H1 (cell line): ENCODE measurements around the gene SEMA7A. TPM values are rescaled to one million over a fixed set of nuclear protein-coding genes. Genes with fewer than 3 reads are reported as not detected.

ENCODE experiments used
- microRNA-seq, 2 experiments: library from miRNA; unstranded; fragments of <30 nt; microRNA quantifications; one replicate each; pipeline versions ENCODE4 to v1.2.0, GENCODE V29; 2016 to 2020; ENCODE audit warnings: borderline microRNAs expressed in 2 of 2, borderline number of aligned reads in 2 of 2, borderline replicate concordance in 1 of 2
- polyA plus RNA-seq, 7 experiments: library from polyadenylated mRNA; depleted of rRNA in 3 of 7; stranded (reverse) in 5 of 7; unstranded in 2 of 7; fragments of >200 nt in 5 of 7; fragments of 200-250 nt in 2 of 7; gene quantifications; 1 replicate in 5 of 7; 2 replicates in 1 of 7; 4 replicates in 1 of 7; pipeline versions ENCODE4 v1.2.1 to v1.2.3, GENCODE V29; 2011 to 2013; ENCODE audit warnings: missing spikeins in 2 of 7, mixed read lengths in 2 of 7
- small RNA-seq: library from polyadenylated mRNA; stranded (forward); fragments of <200 nt; extraction: miRNeasy Mini kit (QIAGEN cat#:217004); gene quantifications from one replicate; pipeline ENCODE3, GENCODE V24; 2013; ENCODE audit not compliant: insufficient read depth
- total RNA-seq: library from RNA; stranded (reverse); fragmentation: NEBNext Ultra II Directional; extraction: Animal tissue kit (Norgen Biotek cat#: 25700); gene quantifications from 2 replicates; pipeline ENCODE4 v1.2.1, GENCODE V29; 2021

SEMA7A gene
- total and polyA plus RNA-seq, 2 of the 8 experiments (the other 6 are each of a cell fraction or from before 2014, with no cell fraction given) = 10.7 to 15.0 TPM

Small RNAs within 50 kb of the gene (microRNA-seq; reads per million reads assigned to microRNA genes)
- 0 reads per million in 2 experiments for gene MIR6881

Small RNAs within 50 kb of the gene (small RNA-seq; reads per million reads assigned to genes)
- gene MIR6881 = not detected

Other genes starting within 250 kb of the SEMA7A start
- gene STRA6, start 231.2 kb downstream of the SEMA7A start, total RNA-seq = 7.6 and 9.3 TPM in 2 replicates
- gene STRA6, start 231.2 kb downstream of the SEMA7A start, polyA plus RNA-seq (2011; rRNA removed) = 14.5 and 21.0 TPM in 2 replicates
- 1.0 and 2.0 TPM in 2 replicates for gene CCDC33, start 197.6 kb downstream of the SEMA7A start, total RNA-seq
- gene CCDC33, start 197.6 kb downstream of the SEMA7A start, polyA plus RNA-seq (2011; rRNA removed) = 2.7 and 3.3 TPM in 2 replicates
- 1.9 and 3.3 TPM in 2 replicates for gene CYP11A1, start 66.3 kb downstream of the SEMA7A start, total RNA-seq
- gene CYP11A1, start 66.3 kb downstream of the SEMA7A start, polyA plus RNA-seq (2011; rRNA removed) = 7.2 and 7.5 TPM in 2 replicates
- 71.5 and 76.7 TPM in 2 replicates for gene UBL7, start 27.2 kb upstream of the SEMA7A start, total RNA-seq
- gene UBL7, start 27.2 kb upstream of the SEMA7A start, polyA plus RNA-seq (2011; rRNA removed) = 183 and 186 TPM in 2 replicates
- 115 and 118 TPM in 2 replicates for gene ARID3B, start 107.3 kb upstream of the SEMA7A start, total RNA-seq
- 81.0 and 102 TPM in 2 replicates for gene ARID3B, start 107.3 kb upstream of the SEMA7A start, polyA plus RNA-seq (2011; rRNA removed)
- gene CLK3, start 181.9 kb upstream of the SEMA7A start, total RNA-seq = 42.4 and 43.5 TPM in 2 replicates
- 67.3 and 75.6 TPM in 2 replicates for gene CLK3, start 181.9 kb upstream of the SEMA7A start, polyA plus RNA-seq (2011; rRNA removed)